Ishikawa (cell line): ENCODE measurements around the gene ZNF653.

Source experiments
- CEBPB ChIP-seq: IDR thresholded peaks from 2 replicates; pipeline ENCODE4 v1.6.1; 2012
- CREB1 ChIP-seq: IDR thresholded peaks from 2 replicates; pipeline ENCODE4 v1.6.1; 2012; ENCODE audit warnings: low read depth
- EGR1 ChIP-seq: IDR thresholded peaks from 2 replicates; pipeline ENCODE4 v1.6.1; 2012
- EP300 ChIP-seq: IDR thresholded peaks from 2 replicates; pipeline ENCODE4 v1.6.1; 2012; ENCODE audit warnings: borderline replicate concordance
- FOXM1 ChIP-seq: IDR thresholded peaks from 2 replicates; pipeline ENCODE4 v1.6.1; 2012; ENCODE audit warnings: low read depth, borderline replicate concordance
- NFIC ChIP-seq: IDR thresholded peaks from 2 replicates; pipeline ENCODE4 v1.6.1; 2012
- RAD21 ChIP-seq: IDR thresholded peaks from 2 replicates; pipeline ENCODE4 v1.6.1; 2012; ENCODE audit warnings: low read depth
- TAF1 ChIP-seq: IDR thresholded peaks from 2 replicates; pipeline ENCODE4 v1.6.1; 2012; ENCODE audit warnings: low read depth, mild to moderate bottlenecking
- TCF12 ChIP-seq: IDR thresholded peaks from 2 replicates; pipeline ENCODE4 v1.6.1; 2012; ENCODE audit warnings: low read depth
- TEAD4 ChIP-seq: IDR thresholded peaks from 2 replicates; pipeline ENCODE4 v1.6.1; 2012
- YY1 ChIP-seq: IDR thresholded peaks from 2 replicates; pipeline ENCODE4 v1.6.1; 2012; ENCODE audit warnings: low read depth
- ZBTB7A ChIP-seq: IDR thresholded peaks from 2 replicates; pipeline ENCODE4 v1.6.1; 2012; ENCODE audit warnings: low read depth
- TF ChIP-seq, protein P1 (sequence below): IDR thresholded peaks from 2 replicates; pipeline ENCODE4 v1.6.1; 2012
- TF ChIP-seq, protein P2 (sequence below): IDR thresholded peaks from 2 replicates; pipeline ENCODE4 v1.6.1; 2012
- TF ChIP-seq, protein P3 (sequence below): IDR thresholded peaks from 2 replicates; pipeline ENCODE4 v1.6.1; 2012; ENCODE audit warnings: low read depth, mild to moderate bottlenecking

ZNF653 gene

DNA sequence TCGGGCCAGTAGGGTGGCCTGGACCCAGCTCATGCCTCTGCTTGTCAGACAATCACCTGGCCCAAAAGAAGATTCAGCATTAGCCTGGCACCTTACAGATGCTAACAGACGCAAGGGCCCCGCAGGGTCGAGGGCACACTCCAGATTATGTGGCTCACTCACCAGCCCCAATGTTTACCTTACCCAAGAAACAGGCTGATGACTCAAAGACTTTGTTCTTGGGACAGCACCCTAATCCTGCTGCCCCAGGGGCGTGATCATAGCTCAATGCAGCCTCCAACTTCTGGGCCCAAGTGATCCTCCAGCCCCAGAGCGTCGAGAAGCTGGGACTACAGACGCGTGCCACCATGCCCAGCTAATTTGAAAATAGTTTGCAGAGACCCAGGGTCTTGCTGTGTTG, 13.5 kb upstream of the ZNF653 start:
- TF ChIP-seq, protein P1, sequence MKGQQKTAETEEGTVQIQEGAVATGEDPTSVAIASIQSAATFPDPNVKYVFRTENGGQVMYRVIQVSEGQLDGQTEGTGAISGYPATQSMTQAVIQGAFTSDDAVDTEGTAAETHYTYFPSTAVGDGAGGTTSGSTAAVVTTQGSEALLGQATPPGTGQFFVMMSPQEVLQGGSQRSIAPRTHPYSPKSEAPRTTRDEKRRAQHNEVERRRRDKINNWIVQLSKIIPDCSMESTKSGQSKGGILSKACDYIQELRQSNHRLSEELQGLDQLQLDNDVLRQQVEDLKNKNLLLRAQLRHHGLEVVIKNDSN = no peak
- TF ChIP-seq, protein P2, sequence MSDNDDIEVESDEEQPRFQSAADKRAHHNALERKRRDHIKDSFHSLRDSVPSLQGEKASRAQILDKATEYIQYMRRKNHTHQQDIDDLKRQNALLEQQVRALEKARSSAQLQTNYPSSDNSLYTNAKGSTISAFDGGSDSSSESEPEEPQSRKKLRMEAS = no peak
- TF ChIP-seq ZBTB7A (no peak), TCF12 (no peak), NFIC (no peak), FOXM1 (no peak), TAF1 (no peak)

DNA sequence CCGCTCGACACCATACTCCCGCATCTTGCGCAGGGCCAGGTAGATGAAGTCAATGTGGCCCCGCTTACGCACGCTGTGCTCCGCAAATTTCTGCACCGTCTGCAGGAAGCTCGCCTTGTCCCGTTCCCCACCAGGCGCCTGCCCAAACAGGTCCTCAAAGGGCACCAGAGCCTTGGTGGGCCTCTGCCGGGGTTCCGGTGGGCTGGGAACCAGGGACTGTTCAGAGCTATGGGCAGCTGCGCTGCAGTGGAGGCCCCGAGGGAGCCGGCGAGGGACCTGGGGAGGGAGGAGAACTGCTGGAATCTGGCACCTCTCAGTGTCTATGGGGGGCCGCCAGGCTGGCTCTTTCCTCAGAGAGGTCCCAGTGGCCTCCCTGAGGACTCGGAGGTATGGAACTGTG, 8.3 kb upstream of the ZNF653 start:
- TF ChIP-seq TCF12 = no peak
- no peak for TF ChIP-seq EGR1
- no peak for TF ChIP-seq YY1
- no peak for TF ChIP-seq ZBTB7A
- TF ChIP-seq, protein P3, sequence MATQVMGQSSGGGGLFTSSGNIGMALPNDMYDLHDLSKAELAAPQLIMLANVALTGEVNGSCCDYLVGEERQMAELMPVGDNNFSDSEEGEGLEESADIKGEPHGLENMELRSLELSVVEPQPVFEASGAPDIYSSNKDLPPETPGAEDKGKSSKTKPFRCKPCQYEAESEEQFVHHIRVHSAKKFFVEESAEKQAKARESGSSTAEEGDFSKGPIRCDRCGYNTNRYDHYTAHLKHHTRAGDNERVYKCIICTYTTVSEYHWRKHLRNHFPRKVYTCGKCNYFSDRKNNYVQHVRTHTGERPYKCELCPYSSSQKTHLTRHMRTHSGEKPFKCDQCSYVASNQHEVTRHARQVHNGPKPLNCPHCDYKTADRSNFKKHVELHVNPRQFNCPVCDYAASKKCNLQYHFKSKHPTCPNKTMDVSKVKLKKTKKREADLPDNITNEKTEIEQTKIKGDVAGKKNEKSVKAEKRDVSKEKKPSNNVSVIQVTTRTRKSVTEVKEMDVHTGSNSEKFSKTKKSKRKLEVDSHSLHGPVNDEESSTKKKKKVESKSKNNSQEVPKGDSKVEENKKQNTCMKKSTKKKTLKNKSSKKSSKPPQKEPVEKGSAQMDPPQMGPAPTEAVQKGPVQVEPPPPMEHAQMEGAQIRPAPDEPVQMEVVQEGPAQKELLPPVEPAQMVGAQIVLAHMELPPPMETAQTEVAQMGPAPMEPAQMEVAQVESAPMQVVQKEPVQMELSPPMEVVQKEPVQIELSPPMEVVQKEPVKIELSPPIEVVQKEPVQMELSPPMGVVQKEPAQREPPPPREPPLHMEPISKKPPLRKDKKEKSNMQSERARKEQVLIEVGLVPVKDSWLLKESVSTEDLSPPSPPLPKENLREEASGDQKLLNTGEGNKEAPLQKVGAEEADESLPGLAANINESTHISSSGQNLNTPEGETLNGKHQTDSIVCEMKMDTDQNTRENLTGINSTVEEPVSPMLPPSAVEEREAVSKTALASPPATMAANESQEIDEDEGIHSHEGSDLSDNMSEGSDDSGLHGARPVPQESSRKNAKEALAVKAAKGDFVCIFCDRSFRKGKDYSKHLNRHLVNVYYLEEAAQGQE = no peak
- TF ChIP-seq, protein P1 = no peak
- no peak for TF ChIP-seq TAF1

DNA sequence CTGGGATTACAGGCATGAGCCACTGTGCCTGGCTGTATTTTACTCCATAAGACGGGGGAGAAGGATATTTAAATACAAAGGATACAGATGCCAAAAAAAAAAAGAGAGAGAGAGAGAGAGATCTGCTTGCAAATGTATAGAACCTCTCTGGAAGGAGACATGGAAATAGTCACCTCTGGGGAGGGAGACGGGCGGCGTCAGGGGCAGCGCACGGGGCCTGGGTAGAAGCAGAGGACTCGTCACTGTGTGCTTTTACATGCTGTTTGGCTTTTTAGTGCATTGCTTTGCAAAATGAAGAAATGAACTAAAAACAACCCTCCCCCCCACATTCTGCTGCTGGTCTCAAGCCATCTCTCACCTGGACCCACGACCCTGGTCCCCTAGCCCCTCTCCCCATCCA, 4.8 kb upstream of the ZNF653 start:
- TF ChIP-seq FOXM1 = no peak
- no peak for TF ChIP-seq CREB1
- TF ChIP-seq TAF1 = no peak
- TF ChIP-seq, protein P1 = no peak
- TF ChIP-seq CEBPB = no peak
- TF ChIP-seq TCF12 = no peak
- TF ChIP-seq, protein P3 = no peak
- TF ChIP-seq, protein P2 = no peak
- no peak for TF ChIP-seq EGR1
- no peak for TF ChIP-seq NFIC
- TF ChIP-seq TEAD4 = no peak
- TF ChIP-seq RAD21 = no peak
- no peak for TF ChIP-seq EP300
- no peak for TF ChIP-seq YY1
- no peak for TF ChIP-seq ZBTB7A

DNA sequence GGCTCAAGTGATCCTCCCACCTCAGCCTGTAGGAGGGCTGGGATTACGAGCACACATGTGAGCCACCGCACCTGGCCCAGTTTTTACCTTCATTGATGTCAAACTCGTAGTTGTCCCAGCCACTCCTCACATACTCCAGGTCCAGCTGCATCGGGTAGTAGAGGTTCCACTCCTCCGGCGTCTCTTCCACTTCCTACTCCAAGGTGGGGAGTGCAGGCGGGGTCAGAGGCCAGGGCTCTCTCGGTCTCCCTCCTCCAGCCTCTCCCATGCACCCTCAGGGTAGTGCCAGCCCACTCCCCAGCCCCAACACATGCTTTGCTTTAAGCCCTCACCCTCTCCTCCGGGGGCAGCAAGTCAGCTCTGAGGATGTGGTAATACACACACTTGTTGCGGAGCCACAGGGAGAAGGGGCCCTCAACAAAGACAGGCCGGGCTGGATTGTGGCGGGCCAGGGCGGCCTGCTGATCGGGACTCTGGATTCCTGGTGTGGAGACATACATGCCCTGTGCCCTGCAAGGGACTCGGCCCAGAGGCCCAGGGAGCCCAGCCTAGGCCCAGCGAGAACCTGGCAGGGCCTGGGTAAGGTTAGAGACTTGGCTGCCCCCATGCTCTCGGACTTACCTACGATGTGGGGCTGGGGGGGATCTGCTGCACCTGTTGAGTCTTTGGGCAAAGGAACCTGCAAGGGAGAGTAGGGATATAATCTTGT, 1.9 kb upstream of the ZNF653 start:
- TF ChIP-seq RAD21 = no peak
- no peak for TF ChIP-seq EP300
- no peak for TF ChIP-seq TCF12
- TF ChIP-seq EGR1 = no peak
- TF ChIP-seq, protein P2 = no peak
- TF ChIP-seq, protein P1 = no peak
- TF ChIP-seq YY1 = no peak
- TF ChIP-seq TAF1 = no peak
- TF ChIP-seq NFIC = no peak
- TF ChIP-seq CREB1 = no peak
- TF ChIP-seq ZBTB7A = no peak

DNA sequence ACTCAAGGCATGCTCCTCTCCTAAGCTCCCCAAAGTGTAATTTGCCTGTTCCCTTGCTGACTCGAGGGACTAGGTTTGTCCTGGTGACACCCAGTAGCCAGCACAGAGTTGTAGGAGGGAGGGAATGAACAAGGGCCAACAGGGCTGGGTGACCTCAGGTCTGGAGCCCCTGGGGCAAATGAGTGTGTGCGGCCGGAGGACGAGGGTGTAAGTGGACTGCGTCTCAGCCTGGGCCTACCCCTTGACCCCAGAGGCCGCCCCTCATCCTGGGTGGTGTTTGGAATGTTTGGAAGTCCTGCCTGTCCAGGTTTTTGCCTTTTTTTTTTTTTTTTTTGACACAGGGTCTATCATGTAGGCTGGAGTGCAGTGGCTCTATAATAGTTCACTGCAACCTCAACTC, 1.3 kb upstream of the ZNF653 start:
- no peak for TF ChIP-seq NFIC
- no peak for TF ChIP-seq EP300
- TF ChIP-seq CREB1 = no peak
- TF ChIP-seq TAF1 = no peak
- TF ChIP-seq, protein P3 = no peak
- no peak for TF ChIP-seq RAD21
- no peak for TF ChIP-seq YY1
- TF ChIP-seq FOXM1 = no peak
- TF ChIP-seq, protein P2 = no peak
- TF ChIP-seq TEAD4 = no peak
- no peak for TF ChIP-seq CEBPB
- no peak for TF ChIP-seq TCF12
- TF ChIP-seq, protein P1 = no peak
- TF ChIP-seq EGR1 = no peak
- TF ChIP-seq ZBTB7A = no peak
